T-helper 2 cell (primary cell): ENCODE measurements around the gene OR2S2.
"Not testable (repeated sequence)": the region's sequence is repeated elsewhere in the genome, so short reads cannot be mapped to it uniquely, and the experiment has no call there.

Source experiments
- DNase-seq, 5 experiments: peaks; one replicate each; pipeline versions ENCODE4 v3.0.0 to v3.0.0-alpha.2; 2012 to 2022
- total RNA-seq, 2 donors: gene quantifications; one replicate each; lab custom pipeline; 2026; lab: John Stamatoyannopoulos, UW

OR2S2 gene
- total RNA-seq: 0 reads per million in 2 donors

GRCh38 chr9:35958104-35958837, at the start of gene OR2S2:
OR2S2 (minus strand) TSS chr9:35958154; CDS start chr9:35958098, 56 bp downstream.
- DNase-seq: no peak

- DNase-seq: peak in 1 of 5 experiments; percentile 35
These were observed 49.4 kb upstream of the OR2S2 start for GRCh38 chr9:36007316-36007708.

GRCh38 chr9:36006549-36007315, 48.8 kb upstream of the OR2S2 start:
- no peak for DNase-seq

GRCh38 chr9:36005891-36006290, 47.9 kb upstream of the OR2S2 start:
- no peak for DNase-seq

- no peak for DNase-seq
These were observed 40.4 kb upstream of the OR2S2 start for GRCh38 chr9:35998333-35998732.

- not testable (repeated sequence) for DNase-seq
These were observed 39.1 kb upstream of the OR2S2 start for GRCh38 chr9:35997016-35997415.

- no peak for DNase-seq
These were observed 38.5 kb upstream of the OR2S2 start for GRCh38 chr9:35996358-35996970.

- no peak for DNase-seq
These were observed 37.0 kb upstream of the OR2S2 start for GRCh38 chr9:35994959-35995358.

- DNase-seq: no peak
These were observed 36.2 kb upstream of the OR2S2 start for GRCh38 chr9:35993976-35994720.

- not testable (repeated sequence) for DNase-seq
These were observed 35.2 kb upstream of the OR2S2 start for GRCh38 chr9:35993136-35993535.

GRCh38 chr9:35990155-35990554, 32.2 kb upstream of the OR2S2 start:
- no peak for DNase-seq

GRCh38 chr9:35984021-35984420, 26.1 kb upstream of the OR2S2 start:
- DNase-seq: no peak

- DNase-seq: no peak
These were observed 23.7 kb upstream of the OR2S2 start for GRCh38 chr9:35981699-35982098.

GRCh38 chr9:35980289-35981011, 22.5 kb upstream of the OR2S2 start:
- DNase-seq: no peak

- DNase-seq: no peak
These were observed 20.8 kb upstream of the OR2S2 start for GRCh38 chr9:35978792-35979191.

- no peak for DNase-seq
These were observed 18.8 kb upstream of the OR2S2 start for GRCh38 chr9:35976726-35977125.

- no peak for DNase-seq
These were observed 16.8 kb upstream of the OR2S2 start for GRCh38 chr9:35974800-35975199.

- DNase-seq: peak in 1 of 5 experiments; percentile 20
These were observed 14.1 kb upstream of the OR2S2 start for GRCh38 chr9:35972093-35972492.

- no peak for DNase-seq
These were observed 9.1 kb upstream of the OR2S2 start for GRCh38 chr9:35967042-35967441.

- DNase-seq: no peak
These were observed 8.5 kb upstream of the OR2S2 start for GRCh38 chr9:35966433-35966832.

GRCh38 chr9:35965011-35965410, 7.1 kb upstream of the OR2S2 start:
- no peak for DNase-seq
